Panc1 (cell line): ENCODE results near the gene PIK3R4.

ENCODE experiments used
- CTCF ChIP-seq: fragments of 450-650 bp; IDR thresholded peaks from 2 replicates; pipeline ENCODE4 v1.5.1; 2017; ENCODE audit warnings: mild to moderate bottlenecking
- POLR2AphosphoS5 ChIP-seq: IDR thresholded peaks from 2 replicates; pipeline ENCODE4 v1.6.1; 2012; ENCODE audit warnings: mild to moderate bottlenecking, low read depth, low read length, moderate library complexity

- TF ChIP-seq CTCF (no peak), POLR2AphosphoS5 (no peak)
Measured at GRCh38 chr3:130789782-130790322, 43.2 kb upstream of the PIK3R4 start.
